WTC11 (cell line): Measurements from ENCODE around the gene FFAR4. TPM values are rescaled to one million over a fixed set of nuclear protein-coding genes. Genes with fewer than 3 reads are reported as not detected.

ENCODE experiments used
- AR ChIP-seq: fragments of 250-450 bp; sonication (Bioruptor Pico); IDR thresholded peaks from 2 replicates; pipeline ENCODE4 v1.9.0; 2021; ENCODE audit warnings: mild to moderate bottlenecking
- ATF1 ChIP-seq: sonication (generic); formaldehyde crosslinking; IDR thresholded peaks from 2 replicates; pipeline ENCODE4 v1.8.1; 2023; ENCODE audit warnings: mild to moderate bottlenecking, moderate library complexity, missing genetic modification reagents
- ATF6 ChIP-seq: sonication (generic); formaldehyde crosslinking; IDR thresholded peaks from 2 replicates; pipeline ENCODE4 v1.8.1; 2023; ENCODE audit warnings: mild to moderate bottlenecking, missing genetic modification reagents
- CBFB ChIP-seq: sonication (generic); formaldehyde crosslinking; IDR thresholded peaks from 2 replicates; pipeline ENCODE4 v1.8.1; 2022; ENCODE audit warnings: mild to moderate bottlenecking, low read depth, missing genetic modification reagents
- CREB1 ChIP-seq: sonication (generic); formaldehyde crosslinking; IDR thresholded peaks from 2 replicates; pipeline ENCODE4 v1.8.0; 2023; ENCODE audit warnings: mild to moderate bottlenecking, missing genetic modification reagents
- FOXP1 ChIP-seq: sonication (generic); formaldehyde crosslinking; IDR thresholded peaks from 2 replicates; pipeline ENCODE4 v1.8.0; 2022; ENCODE audit warnings: missing genetic modification reagents, mild to moderate bottlenecking, moderate library complexity, borderline replicate concordance
- HMGA2 ChIP-seq: fragments of 250-450 bp; sonication (Bioruptor Pico); IDR thresholded peaks from 2 replicates; pipeline ENCODE4 v1.4.0; 2021; ENCODE audit warnings: mild to moderate bottlenecking, moderate library complexity
- KAT7 ChIP-seq: sonication (generic); formaldehyde crosslinking; IDR thresholded peaks from 2 replicates; pipeline ENCODE4 v1.8.1; 2023; ENCODE audit warnings: missing genetic modification reagents, mild to moderate bottlenecking, borderline replicate concordance
- MAX ChIP-seq: sonication (generic); formaldehyde crosslinking; IDR thresholded peaks from 2 replicates; pipeline ENCODE4 v1.8.0; 2022; ENCODE audit warnings: mild to moderate bottlenecking, missing genetic modification reagents
- NFATC4 ChIP-seq: fragments of 250-450 bp; sonication (Bioruptor Pico); IDR thresholded peaks from 2 replicates; pipeline ENCODE4 v1.9.0; 2021; ENCODE audit warnings: mild to moderate bottlenecking
- NFE2L1 ChIP-seq: sonication (generic); formaldehyde crosslinking; IDR thresholded peaks from 2 replicates; pipeline ENCODE4 v1.8.1; 2023; ENCODE audit warnings: missing genetic modification reagents
- NR2C2 ChIP-seq: sonication (generic); formaldehyde crosslinking; IDR thresholded peaks from 2 replicates; pipeline ENCODE4 v1.8.0; 2022; ENCODE audit warnings: mild to moderate bottlenecking, missing genetic modification reagents
- PRRX2 ChIP-seq: fragments of 250-450 bp; sonication (Bioruptor Pico); IDR thresholded peaks from 2 replicates; pipeline ENCODE4 v1.8.0; 2021; ENCODE audit warnings: mild to moderate bottlenecking
- RELA ChIP-seq: sonication (generic); formaldehyde crosslinking; IDR thresholded peaks from 2 replicates; pipeline ENCODE4 v1.8.1; 2022; ENCODE audit warnings: missing genetic modification reagents, mild to moderate bottlenecking, borderline replicate concordance
- SOX15 ChIP-seq: fragments of 250-450 bp; sonication (Bioruptor Pico); IDR thresholded peaks from 2 replicates; pipeline ENCODE4 v1.9.0; 2021; ENCODE audit warnings: mild to moderate bottlenecking
- SP1 ChIP-seq: sonication (generic); formaldehyde crosslinking; conservative IDR thresholded peaks from 2 replicates; pipeline ENCODE4 v1.8.1; 2022; ENCODE audit warnings: missing genetic modification reagents
- TCF7 ChIP-seq: sonication (generic); formaldehyde crosslinking; IDR thresholded peaks from 2 replicates; pipeline ENCODE4 v1.8.0; 2022; ENCODE audit warnings: mild to moderate bottlenecking, low read depth, missing genetic modification reagents, moderate library complexity
- TEAD1 ChIP-seq: sonication (generic); formaldehyde crosslinking; IDR thresholded peaks from 2 replicates; pipeline ENCODE4 v1.8.0; 2022; ENCODE audit warnings: mild to moderate bottlenecking, missing genetic modification reagents
- TP53 ChIP-seq: sonication (generic); formaldehyde crosslinking; IDR thresholded peaks from 2 replicates; pipeline ENCODE4 v1.8.1; 2023; ENCODE audit warnings: mild to moderate bottlenecking, missing genetic modification reagents
- USF2 ChIP-seq: sonication (generic); formaldehyde crosslinking; IDR thresholded peaks from 2 replicates; pipeline ENCODE4 v1.8.1; 2023; ENCODE audit warnings: mild to moderate bottlenecking, missing genetic modification reagents, moderate library complexity
- ZNF263 ChIP-seq: sonication (generic); formaldehyde crosslinking; IDR thresholded peaks from 2 replicates; pipeline ENCODE4 v1.8.1; 2022; ENCODE audit warnings: low read depth, mild to moderate bottlenecking, moderate library complexity, missing genetic modification reagents
- ZNF281 ChIP-seq: sonication (generic); formaldehyde crosslinking; IDR thresholded peaks from 2 replicates; pipeline ENCODE4 v1.8.0; 2023; ENCODE audit warnings: mild to moderate bottlenecking, missing genetic modification reagents
- ZNF423 ChIP-seq: fragments of 250-450 bp; sonication (Bioruptor Pico); IDR thresholded peaks from 2 replicates; pipeline ENCODE4 v2.1.2; 2022; ENCODE audit warnings: mild to moderate bottlenecking, moderate library complexity
- ZNF425 ChIP-seq: fragments of 250-450 bp; sonication (Bioruptor Pico); conservative IDR thresholded peaks from 2 replicates; pipeline ENCODE4 v1.9.0; 2021; ENCODE audit warnings: mild to moderate bottlenecking
- ZNF512 ChIP-seq: sonication (generic); formaldehyde crosslinking; IDR thresholded peaks from 2 replicates; pipeline ENCODE4 v1.8.1; 2022; ENCODE audit warnings: missing genetic modification reagents, borderline replicate concordance
- total RNA-seq: library from RNA; stranded (reverse); gene quantifications from 3 replicates; pipeline ENCODE4 v1.2.3, GENCODE V29; 2021

FFAR4 gene
- total RNA-seq, 1 experiment from 2014 or later: 0.15 TPM

- TF ChIP-seq ZNF263 (CRISPR knock-in tag): 0 out of 2 replicates have a peak, but pooled peaks have one; percentile 30
- TF ChIP-seq ZNF425 (CRISPR knock-in tag): no peak
- TF ChIP-seq NFE2L1: no peak
- peak; percentile 49; the same call in 1 of the 2 replicates for TF ChIP-seq TEAD1
- no peak for TF ChIP-seq USF2 (CRISPR knock-in tag)
- TF ChIP-seq TCF7 (CRISPR knock-in tag): no peak
- TF ChIP-seq PRRX2 (CRISPR knock-in tag): no peak
- TF ChIP-seq ZNF512: no peak
- TF ChIP-seq CREB1: 0 out of 2 replicates have a peak, but pooled peaks have one; percentile 7
- no peak for TF ChIP-seq NR2C2 (CRISPR knock-in tag)
- no peak for TF ChIP-seq HMGA2 (CRISPR knock-in tag)
- peak; percentile 38; the same call in 1 of the 2 replicates for TF ChIP-seq TP53 (CRISPR knock-in tag)
- TF ChIP-seq FOXP1 (CRISPR knock-in tag): peak; percentile 90; the same call in 1 of the 2 replicates
- no peak for TF ChIP-seq SOX15 (CRISPR knock-in tag)
- TF ChIP-seq MAX (CRISPR knock-in tag): peak; percentile 88
- TF ChIP-seq AR: no peak
- no peak for TF ChIP-seq NFATC4 (CRISPR knock-in tag)
- TF ChIP-seq ATF6 (CRISPR knock-in tag): no peak
- no peak for TF ChIP-seq ZNF281 (CRISPR knock-in tag)
- TF ChIP-seq CBFB (CRISPR knock-in tag): 0 out of 2 replicates have a peak, but pooled peaks have one; percentile 57
- TF ChIP-seq RELA (CRISPR knock-in tag): no peak
- TF ChIP-seq ZNF423 (CRISPR knock-in tag): no peak
- TF ChIP-seq ATF1 (CRISPR knock-in tag): peak; percentile 27
- TF ChIP-seq SP1 (CRISPR knock-in tag): no peak; the same call in 1 of the 2 replicates
- peak; percentile 46 for TF ChIP-seq KAT7 (CRISPR knock-in tag)
Observed at GRCh38 chr10:93566435-93567276, at the start of gene FFAR4 (continued).
